Memory B cell (primary cell): ENCODE results near the gene AQP3.
A peak's percentile ranks its signal among the peaks of the same experiment; 100 is the strongest.
"Not testable (repeated sequence)": the region's sequence is repeated elsewhere in the genome, so short reads cannot be mapped to it uniquely, and the experiment has no call there.

Experiments
- ATAC-seq: fragments of 150-1000 bp; cut with Tn5 transposase; 2 replicates; pipeline ENCODE4 v1.10.0; 2021; ENCODE audit warnings: low read depth, mild to moderate bottlenecking, moderate library complexity
- DNase-seq, 2 donors: peaks; one replicate each; pipeline ENCODE4 v3.0.0; 2022; ENCODE audit warnings: low spot score in 2 of 2
- H3K27ac Mint-ChIP-seq: one replicate; pipeline ENCODE4 v1.8.0; 2022; ENCODE audit warnings: mild to moderate bottlenecking, moderate library complexity, mixed read lengths
- H3K27me3 Mint-ChIP-seq: one replicate; pipeline ENCODE4 v1.8.0; 2022; ENCODE audit warnings: mixed read lengths
- H3K36me3 Mint-ChIP-seq: one replicate; pipeline ENCODE4 v1.8.0; 2022; ENCODE audit warnings: mild to moderate bottlenecking, mixed read lengths
- H3K4me1 Mint-ChIP-seq: one replicate; pipeline ENCODE4 v1.8.0; 2022; ENCODE audit warnings: mixed read lengths
- H3K4me3 Mint-ChIP-seq: one replicate; pipeline ENCODE4 v1.8.0; 2022; ENCODE audit warnings: mild to moderate bottlenecking, moderate library complexity, mixed read lengths
- H3K9me3 Mint-ChIP-seq: one replicate; pipeline ENCODE4 v1.8.0; 2022; ENCODE audit warnings: mixed read lengths

AQP3 gene

DNA sequence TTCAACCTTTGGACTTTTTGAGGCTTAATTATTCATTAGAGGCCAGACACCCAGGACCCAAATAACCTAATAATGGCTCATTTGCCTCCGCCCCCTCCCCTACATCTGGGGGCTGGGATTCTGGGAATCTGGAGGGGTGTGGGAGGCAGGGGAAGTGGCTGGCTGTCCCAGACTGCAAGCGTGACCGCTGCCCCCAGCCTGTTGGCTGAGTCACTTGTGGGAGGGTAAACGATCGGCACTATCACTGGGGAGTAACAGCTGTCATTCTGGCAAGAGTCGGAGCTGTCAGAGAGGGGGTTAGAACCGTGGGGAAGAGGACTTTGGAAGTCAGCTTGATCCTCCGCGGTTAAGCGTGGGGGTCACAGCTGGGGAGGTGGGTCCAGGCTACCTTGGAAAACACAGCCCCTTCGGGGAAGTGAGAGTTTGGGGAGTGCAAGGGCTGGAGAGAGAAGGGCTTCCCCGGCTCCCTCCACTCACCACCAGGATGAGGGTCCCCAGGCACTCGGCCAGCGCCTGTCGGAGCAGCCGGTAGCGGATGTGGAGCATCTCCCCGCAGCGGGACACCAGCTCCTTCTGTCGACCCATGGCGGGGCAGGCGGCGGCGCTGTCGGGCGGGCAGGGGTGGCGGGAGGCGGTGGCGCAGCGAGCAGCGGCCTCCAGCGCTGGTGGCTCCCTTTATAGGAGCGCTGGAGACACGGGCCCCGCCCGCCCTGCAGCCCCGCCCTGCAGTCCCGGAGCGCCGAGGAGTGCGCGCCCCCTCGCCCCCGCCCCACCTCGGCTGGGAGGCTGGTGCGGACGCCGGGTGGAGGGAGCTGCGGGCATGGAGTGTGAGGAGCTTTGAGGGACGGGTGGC, at the start of gene AQP3:
TSS of gene AQP3 (minus strand) at position 648 of the 853 bp plus-strand sequence. CDS start at position 585, 63 bp downstream.
- H3K27me3 Mint-ChIP-seq, result no peaks in the 10 kb centered on the region
- DNase-seq (peak; percentile 41 to 45), ATAC-seq (peak; percentile 83)
- H3K4me3 Mint-ChIP-seq, result peak within 1 kb of the TSS; percentile 90
- H3K27ac Mint-ChIP-seq, result peak within 1 kb of the TSS; percentile 49
- no peaks in the 10 kb centered on the region for H3K9me3 Mint-ChIP-seq
- H3K36me3 Mint-ChIP-seq, result no peaks in the 10 kb centered on the region
- peaks cover 14% of the 10 kb centered on the region for H3K4me1 Mint-ChIP-seq

- H3K27ac Mint-ChIP-seq, H3K9me3 Mint-ChIP-seq, H3K36me3 Mint-ChIP-seq, DNase-seq, ATAC-seq, H3K4me3 Mint-ChIP-seq, H3K4me1 Mint-ChIP-seq: not testable (repeated sequence)
- H3K27me3 Mint-ChIP-seq, result peaks cover 13% of the 10 kb centered on the region
Observed at GRCh38 chr9:33493819-33494218, 46.4 kb upstream of the AQP3 start.

GRCh38 chr9:33489066-33489465, 41.7 kb upstream of the AQP3 start:
- no peak for ATAC-seq
- no peak for DNase-seq
- H3K27me3 Mint-ChIP-seq, result peaks cover 13% of the 10 kb centered on the region
- no peak overlapping the region for H3K4me3 Mint-ChIP-seq
- no peak overlapping the region for H3K27ac Mint-ChIP-seq
- H3K36me3 Mint-ChIP-seq, result no peaks in the 10 kb centered on the region
- no peaks in the 10 kb centered on the region for H3K9me3 Mint-ChIP-seq
- H3K4me1 Mint-ChIP-seq, result no peaks in the 10 kb centered on the region

DNA sequence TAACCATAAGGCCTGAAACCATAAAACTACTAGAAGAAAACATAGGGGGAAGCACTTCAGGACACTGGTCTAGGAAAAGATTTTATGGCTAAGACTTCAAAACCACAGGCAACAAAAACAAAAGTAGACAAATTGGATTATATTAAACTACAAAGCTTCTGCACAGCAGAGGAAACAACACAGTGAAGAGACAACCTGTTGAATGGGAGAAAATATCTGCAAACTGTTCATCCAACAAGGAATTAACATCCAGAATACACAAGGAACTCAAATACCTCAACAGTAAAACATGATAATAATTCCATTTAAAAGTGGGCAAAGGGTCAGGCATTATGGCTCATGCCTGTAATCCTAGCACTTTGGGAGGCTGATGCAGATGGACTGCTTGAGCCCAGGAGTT, 37.9 kb upstream of the AQP3 start:
- H3K36me3 Mint-ChIP-seq, ATAC-seq, H3K9me3 Mint-ChIP-seq, DNase-seq, H3K27me3 Mint-ChIP-seq, H3K27ac Mint-ChIP-seq, H3K4me1 Mint-ChIP-seq, H3K4me3 Mint-ChIP-seq: not testable (repeated sequence)

DNA sequence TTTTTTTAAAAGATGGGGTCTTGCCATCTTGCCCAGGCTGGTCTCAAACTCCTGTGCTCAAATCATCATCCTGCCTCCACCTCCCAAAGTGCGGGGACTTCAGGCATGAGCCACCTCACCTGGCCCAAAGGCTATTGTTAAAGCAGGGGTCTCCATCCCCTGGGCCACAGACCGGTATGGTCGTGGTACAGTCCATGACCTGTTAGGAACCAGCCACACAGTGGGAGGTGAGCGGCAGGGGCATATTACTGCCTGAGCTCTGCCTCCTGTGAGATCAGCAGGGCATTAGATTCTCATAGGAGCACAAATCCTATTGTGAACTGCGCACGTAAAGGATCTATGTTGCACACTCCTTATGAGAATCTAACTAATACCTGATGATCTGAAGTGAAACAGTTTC, 33.6 kb upstream of the AQP3 start:
- no peak overlapping the region for H3K4me3 Mint-ChIP-seq
- no peak overlapping the region for H3K27ac Mint-ChIP-seq
- no peaks in the 10 kb centered on the region for H3K36me3 Mint-ChIP-seq
- no peaks in the 10 kb centered on the region for H3K9me3 Mint-ChIP-seq
- DNase-seq (no peak), ATAC-seq (no peak)
- peaks cover 3% of the 10 kb centered on the region for H3K27me3 Mint-ChIP-seq
- H3K4me1 Mint-ChIP-seq, result no peaks in the 10 kb centered on the region

GRCh38 chr9:33480106-33480505, 32.7 kb upstream of the AQP3 start:
- ATAC-seq, result no peak
- Mint-ChIP-seq H3K36me3 (no peaks in the 10 kb centered on the region), H3K27me3 (peaks cover 2% of the 10 kb centered on the region), H3K9me3 (no peaks in the 10 kb centered on the region), H3K4me1 (no peaks in the 10 kb centered on the region), H3K4me3 (no peak overlapping the region), H3K27ac (no peak overlapping the region)
- DNase-seq, result no peak

GRCh38 chr9:33476503-33476902, 29.1 kb upstream of the AQP3 start:
- H3K36me3 Mint-ChIP-seq, result peaks cover 3% of the 10 kb centered on the region
- H3K4me3 Mint-ChIP-seq, result no peak overlapping the region
- H3K27ac Mint-ChIP-seq, result no peak overlapping the region
- no peaks in the 10 kb centered on the region for H3K9me3 Mint-ChIP-seq
- peaks cover 4% of the 10 kb centered on the region for H3K4me1 Mint-ChIP-seq
- ATAC-seq, result no peak
- H3K27me3 Mint-ChIP-seq, result no peaks in the 10 kb centered on the region
- no peak for DNase-seq

DNA sequence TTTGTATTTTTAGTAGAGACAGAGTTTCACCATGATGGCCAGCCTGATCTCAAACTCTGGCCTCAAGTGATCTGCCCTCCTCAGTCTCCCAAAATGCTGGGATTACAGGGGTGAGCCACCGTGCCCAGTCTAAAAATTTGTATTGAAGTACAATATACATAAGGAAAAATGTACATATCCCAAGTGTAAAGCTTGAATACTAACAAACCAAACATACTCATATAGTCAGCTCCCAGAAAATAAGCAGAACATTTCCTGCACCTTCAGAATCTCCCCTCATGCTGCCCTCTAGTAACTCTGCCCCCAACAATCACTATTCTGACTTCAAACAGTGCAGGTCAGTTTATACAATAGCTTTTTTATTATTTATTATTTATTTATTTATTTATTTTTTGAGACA, 28.0 kb upstream of the AQP3 start:
- Mint-ChIP-seq H3K36me3 (peaks cover 6% of the 10 kb centered on the region), H3K9me3 (no peaks in the 10 kb centered on the region), H3K4me1 (peaks cover 4% of the 10 kb centered on the region), H3K27ac (no peak overlapping the region), H3K4me3 (no peak overlapping the region), H3K27me3 (no peaks in the 10 kb centered on the region)
- ATAC-seq, result no peak
- no peak for DNase-seq

DNA sequence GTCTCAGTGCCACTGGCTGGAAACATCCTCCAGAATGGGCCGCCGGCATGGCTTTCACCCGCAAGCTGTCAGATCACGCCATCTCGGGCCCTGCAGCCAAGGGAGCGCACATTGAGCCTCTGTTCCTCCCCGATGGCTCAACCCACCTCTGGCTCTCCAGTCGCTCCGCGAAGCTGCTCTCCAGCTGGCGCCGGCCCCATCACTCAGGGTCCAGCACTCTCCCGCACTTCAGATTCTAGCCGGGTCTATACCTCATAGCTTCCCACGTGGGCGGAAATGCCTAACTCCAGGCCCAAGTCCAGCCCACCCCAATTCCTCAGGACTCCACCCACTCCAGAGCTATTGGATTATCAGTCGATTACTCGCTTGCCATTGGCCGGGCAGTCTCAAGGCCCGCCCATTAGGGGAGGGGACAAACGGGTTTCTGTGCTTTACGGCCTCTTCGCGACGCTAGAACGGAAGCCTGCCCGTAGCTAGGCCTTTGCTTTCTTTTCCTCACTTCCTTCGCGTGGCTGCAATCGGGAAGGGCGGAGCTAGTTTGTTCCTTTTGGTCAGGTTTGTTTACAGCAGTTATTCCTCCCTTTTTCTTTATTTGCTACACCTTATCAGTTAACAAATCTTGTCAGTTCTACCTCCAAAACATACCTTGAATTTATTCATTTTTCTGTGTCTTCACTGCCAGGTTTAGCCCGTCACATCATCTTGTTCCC, 26.4 kb upstream of the AQP3 start, which contains the start of gene NOL6:
TSS of gene NOL6 (minus strand) at position 282 of the 710 bp plus-strand sequence. CDS start at position 200, 82 bp downstream.
- ATAC-seq, result peak; percentile 98
- peak; percentile 96 to 97 for DNase-seq
- Mint-ChIP-seq H3K4me3 (peak within 1 kb of the TSS; percentile 92), H3K27me3 (no peaks in the 10 kb centered on the region), H3K36me3 (peaks cover 10% of the 10 kb centered on the region), H3K9me3 (no peaks in the 10 kb centered on the region), H3K27ac (peak within 1 kb of the TSS; percentile 83), H3K4me1 (peaks cover 4% of the 10 kb centered on the region)

DNA sequence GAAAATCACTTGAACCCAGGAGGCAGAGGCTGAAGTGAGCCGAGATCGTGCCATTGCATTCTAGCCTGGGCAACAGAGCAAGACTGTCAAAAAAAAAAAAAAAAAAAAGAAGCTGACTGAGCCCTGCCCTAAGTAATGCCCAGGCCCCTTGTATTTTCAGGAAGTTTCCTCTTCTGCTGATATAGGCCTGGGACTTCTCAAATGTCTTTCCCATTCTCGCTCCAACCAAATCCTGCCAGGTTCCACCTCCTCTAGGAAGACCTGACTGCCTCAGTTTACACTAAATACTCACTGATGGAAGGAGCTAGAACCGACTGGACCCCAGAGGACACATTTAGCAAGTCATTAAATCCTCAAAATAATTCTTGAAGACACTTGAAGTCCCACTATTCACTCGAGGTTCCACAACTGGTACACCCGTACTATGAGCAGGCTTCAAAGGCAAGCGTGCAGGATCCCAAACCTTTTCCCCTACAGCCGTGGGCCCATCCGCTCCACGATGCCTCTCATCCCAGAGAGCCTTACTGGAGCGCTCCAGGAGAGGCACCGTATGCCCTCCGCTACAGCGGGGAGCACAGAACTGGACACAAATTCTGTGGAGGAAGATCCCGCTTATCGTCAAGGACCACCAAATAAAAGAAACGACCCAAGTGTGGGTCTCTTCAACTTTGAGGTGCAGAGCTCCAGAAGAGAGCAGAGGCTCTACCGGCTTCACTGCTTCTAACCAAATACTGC, 25.7 kb upstream of the AQP3 start:
- Mint-ChIP-seq H3K36me3 (peaks cover 12% of the 10 kb centered on the region), H3K4me1 (peaks cover 4% of the 10 kb centered on the region), H3K9me3 (no peaks in the 10 kb centered on the region), H3K27ac (peak overlapping the region; percentile 83), H3K27me3 (no peaks in the 10 kb centered on the region), H3K4me3 (peak overlapping the region; percentile 92)
- ATAC-seq (no peak), DNase-seq (no peak)

- Mint-ChIP-seq H3K4me3 (peak overlapping the region; percentile 67), H3K27ac (no peak overlapping the region)
- no peak for DNase-seq
Observed at GRCh38 chr9:33472171-33472880, 24.9 kb upstream of the AQP3 start.

GRCh38 chr9:33471361-33471760, 24.0 kb upstream of the AQP3 start:
- H3K27ac Mint-ChIP-seq, result no peak overlapping the region
- H3K36me3 Mint-ChIP-seq, result peaks cover 13% of the 10 kb centered on the region
- DNase-seq (no peak), ATAC-seq (no peak)
- peaks cover 4% of the 10 kb centered on the region for H3K4me1 Mint-ChIP-seq
- no peaks in the 10 kb centered on the region for H3K9me3 Mint-ChIP-seq
- no peak overlapping the region for H3K4me3 Mint-ChIP-seq
- no peaks in the 10 kb centered on the region for H3K27me3 Mint-ChIP-seq

More at GRCh38 chr9:33472171-33472880, 24.9 kb upstream of the AQP3 start:
- peaks cover 4% of the 10 kb centered on the region for H3K4me1 Mint-ChIP-seq
- H3K36me3 Mint-ChIP-seq, result peaks cover 13% of the 10 kb centered on the region
- no peaks in the 10 kb centered on the region for H3K27me3 Mint-ChIP-seq
- H3K9me3 Mint-ChIP-seq, result no peaks in the 10 kb centered on the region
- ATAC-seq, result no peak

DNA sequence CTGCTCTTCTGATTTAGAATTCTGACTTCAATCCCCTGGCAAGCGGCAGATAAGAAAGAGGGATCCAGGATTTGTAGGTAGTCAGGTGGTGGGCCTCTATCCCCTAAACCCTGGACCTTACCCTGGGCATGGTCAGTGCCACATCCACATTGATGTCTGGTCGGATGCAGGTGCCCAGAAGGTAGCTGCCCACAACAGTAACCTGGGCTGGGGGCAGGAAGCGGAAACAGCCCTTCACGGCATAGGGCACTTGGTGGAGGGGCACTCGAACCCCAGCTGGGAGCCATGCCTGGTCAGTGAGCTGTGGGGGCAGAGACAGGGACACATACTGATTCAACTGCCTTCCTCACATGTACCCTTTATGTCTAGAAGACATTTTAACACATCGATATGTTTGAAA, 22.5 kb upstream of the AQP3 start:
- H3K4me1 Mint-ChIP-seq, result peaks cover 4% of the 10 kb centered on the region
- H3K36me3 Mint-ChIP-seq, result peaks cover 17% of the 10 kb centered on the region
- no peaks in the 10 kb centered on the region for H3K9me3 Mint-ChIP-seq
- ATAC-seq (no peak), DNase-seq (no peak)
- no peak overlapping the region for H3K27ac Mint-ChIP-seq
- no peaks in the 10 kb centered on the region for H3K27me3 Mint-ChIP-seq
- no peak overlapping the region for H3K4me3 Mint-ChIP-seq
